ENCODE data around the gene CCDC138.

Gene CCDC138

GRCh38 chr2:108893277-108893676 is 106.7 kb downstream of the CCDC138 start:
- in situ Hi-C loops (cut with MboI; ENCODE audit: low sequenced_read_pairs): no loop called here

DNA sequence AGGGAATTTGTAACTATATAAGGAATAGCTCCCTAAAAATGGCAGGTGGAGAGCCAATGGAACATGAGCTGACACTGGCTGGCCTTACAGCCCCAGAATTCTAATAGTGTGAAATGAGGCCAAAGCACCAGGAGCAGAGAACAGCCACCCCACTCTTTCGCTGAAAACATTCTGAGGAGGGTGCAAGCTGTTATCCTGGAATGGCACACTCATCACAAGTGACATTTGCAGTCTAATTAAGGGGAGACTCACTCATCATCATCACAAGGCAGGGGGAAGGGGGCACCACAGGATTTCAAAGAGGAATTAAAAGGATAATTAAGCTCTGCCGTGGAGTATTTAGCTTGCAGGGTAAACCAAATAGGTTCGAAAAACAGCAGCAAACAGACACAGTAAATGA is 108.2 kb downstream of the CCDC138 start:
- in situ Hi-C loops (cut with MboI; ENCODE audit: low sequenced_read_pairs): no loop called here

DNA sequence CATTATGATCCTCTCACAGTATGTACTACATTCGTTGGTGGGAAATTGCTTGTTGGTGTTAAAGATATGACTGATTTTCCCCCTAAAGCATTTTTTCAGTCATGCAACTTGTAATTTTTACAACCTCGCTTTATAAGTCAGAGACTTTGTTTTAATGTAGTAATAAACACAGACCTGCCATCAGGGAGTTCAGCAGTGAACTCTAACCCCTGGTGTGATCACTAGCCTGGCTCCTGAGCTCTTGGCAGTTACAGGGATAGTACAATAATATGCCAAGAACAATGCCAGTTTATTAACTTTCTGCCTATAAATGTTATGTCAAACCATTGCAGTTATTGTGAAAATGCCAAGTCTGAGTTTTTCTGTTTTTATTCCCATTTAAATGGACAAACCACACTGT is 108.6 kb downstream of the CCDC138 start:
- in situ Hi-C loops (cut with MboI; ENCODE audit: low sequenced_read_pairs): no loop called here

GRCh38 chr2:108896741-108897140 is 110.2 kb downstream of the CCDC138 start:
- in situ Hi-C loops (cut with MboI; ENCODE audit: low sequenced_read_pairs): no loop called here

- in situ Hi-C loops (cut with MboI; ENCODE audit: low sequenced_read_pairs): no loop called here
These were observed 111.9 kb downstream of the CCDC138 start for GRCh38 chr2:108898315-108899082.

- in situ Hi-C loops (cut with MboI; ENCODE audit: low sequenced_read_pairs): no loop called here
These were observed 118.1 kb downstream of the CCDC138 start for GRCh38 chr2:108904680-108905079.

DNA sequence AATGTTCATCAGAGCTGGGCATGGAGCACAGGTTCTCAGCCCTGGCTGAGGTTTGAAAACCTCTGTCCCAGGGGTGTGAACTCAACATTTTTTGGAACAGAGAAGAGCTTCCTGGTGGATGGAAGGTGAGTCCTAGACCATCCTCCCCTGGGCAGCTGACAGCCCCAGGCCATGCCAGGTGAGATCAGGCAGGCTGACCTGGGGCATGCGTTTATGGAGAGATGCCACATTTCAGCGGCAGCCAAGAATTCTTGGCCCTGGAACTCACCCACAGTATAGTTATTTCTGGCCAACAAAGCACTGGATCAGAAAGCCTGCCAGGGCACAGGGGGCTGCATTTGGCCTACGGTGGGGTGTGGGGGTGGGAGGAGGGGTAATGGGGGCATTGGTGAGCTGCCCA is 118.6 kb downstream of the CCDC138 start:
- in situ Hi-C loops (cut with MboI; ENCODE audit: low sequenced_read_pairs): no loop called here

DNA sequence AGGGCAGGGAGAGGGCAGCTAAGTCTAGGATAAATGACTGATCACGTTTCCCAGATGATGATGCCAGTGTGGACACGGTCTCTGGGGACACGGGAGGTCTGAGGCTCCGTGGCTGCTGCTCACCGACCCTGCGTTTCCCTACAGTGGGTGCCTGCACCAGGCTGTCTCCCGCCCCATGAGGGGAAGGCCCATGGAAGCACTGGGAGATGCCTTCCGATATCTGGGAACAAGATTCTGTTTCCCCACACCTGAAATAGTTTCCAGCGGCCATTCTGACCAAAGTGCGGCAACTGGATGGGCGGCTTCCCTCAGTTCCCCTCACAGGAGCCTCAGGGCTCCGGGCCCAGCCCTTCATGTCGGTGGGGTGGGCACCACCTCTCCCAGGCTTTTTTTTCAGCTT is 119.3 kb downstream of the CCDC138 start:
- in situ Hi-C loops (cut with MboI; ENCODE audit: low sequenced_read_pairs): no loop called here

GRCh38 chr2:108906403-108907077 is 120.0 kb downstream of the CCDC138 start:
- in situ Hi-C loops (cut with MboI; ENCODE audit: low sequenced_read_pairs): no loop called here

GRCh38 chr2:108907822-108908712 is 121.5 kb downstream of the CCDC138 start:
- in situ Hi-C loops (cut with MboI; ENCODE audit: low sequenced_read_pairs): no loop called here

- in situ Hi-C loops (cut with MboI; ENCODE audit: low sequenced_read_pairs): no loop called here
These were observed 122.1 kb downstream of the CCDC138 start for GRCh38 chr2:108908713-108909070.

GRCh38 chr2:108909275-108909823 is 122.8 kb downstream of the CCDC138 start:
- in situ Hi-C loops (cut with MboI; ENCODE audit: low sequenced_read_pairs): no loop called here

DNA sequence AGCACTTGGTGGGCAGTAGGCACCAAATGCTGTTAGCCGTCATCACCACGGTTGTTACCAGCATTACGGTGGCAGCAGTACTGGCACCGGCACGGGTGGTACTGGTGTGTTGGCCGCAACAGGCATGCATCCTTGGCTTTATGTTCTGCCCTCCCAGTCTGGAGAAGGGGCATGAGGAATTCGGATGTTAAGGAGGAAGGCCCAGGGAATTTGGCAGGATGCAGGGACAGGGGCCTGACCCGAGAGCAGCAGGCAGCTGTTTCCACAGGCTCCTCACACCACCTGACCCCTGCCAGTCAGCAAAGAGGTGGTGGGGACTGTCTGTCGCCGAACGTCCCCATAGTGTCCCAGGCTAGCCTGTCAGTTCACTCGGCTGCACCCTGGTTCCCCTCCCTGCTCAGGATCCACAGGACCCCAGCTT is 123.5 kb downstream of the CCDC138 start:
- in situ Hi-C loops (cut with MboI; ENCODE audit: low sequenced_read_pairs): no loop called here

DNA sequence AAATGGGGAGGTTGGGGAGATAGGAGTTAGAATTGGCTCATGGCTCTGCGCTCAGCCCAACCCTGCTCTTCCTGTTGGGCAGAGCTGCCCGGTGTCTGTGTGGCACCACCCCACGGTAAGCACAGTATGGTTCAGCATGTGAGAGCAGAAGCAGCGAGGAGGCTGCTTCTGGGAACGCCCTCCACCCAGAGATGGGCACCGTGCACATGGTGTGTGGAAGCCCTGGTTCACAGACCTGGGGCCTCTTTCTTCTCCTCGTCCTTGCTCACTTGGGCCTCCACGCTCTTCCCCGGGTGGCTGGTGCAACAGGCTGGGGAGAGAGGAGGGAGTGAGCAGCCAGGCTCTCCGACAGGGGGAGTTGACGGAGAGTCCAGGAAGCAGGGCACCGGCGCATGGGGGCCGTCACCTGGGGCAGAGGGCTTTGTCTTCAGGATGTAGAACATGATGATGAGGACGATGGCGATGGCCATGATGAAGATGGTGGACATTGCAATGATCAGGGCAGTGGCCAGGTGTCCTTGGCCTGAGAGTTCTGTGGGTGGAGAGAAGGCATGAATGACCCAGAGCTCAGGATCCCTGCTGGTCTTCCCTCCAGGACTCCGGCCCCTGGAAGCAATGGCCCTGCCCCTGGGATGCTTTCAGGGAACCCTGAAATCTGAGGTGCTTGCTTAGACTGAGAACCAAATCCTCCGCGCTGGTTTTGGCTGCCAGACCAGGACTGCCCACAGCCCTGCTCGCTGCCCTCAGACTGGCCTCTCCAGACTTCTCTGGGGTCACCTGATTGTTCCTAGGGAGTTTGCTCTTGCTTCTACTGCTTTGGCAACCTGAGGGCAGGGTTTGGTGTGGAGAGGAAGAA is 124.2 kb downstream of the CCDC138 start:
- in situ Hi-C loops (cut with MboI; ENCODE audit: low sequenced_read_pairs): no loop called here

- in situ Hi-C loops (cut with MboI; ENCODE audit: low sequenced_read_pairs): no loop called here
These were observed 124.8 kb downstream of the CCDC138 start for GRCh38 chr2:108911401-108911800.

DNA sequence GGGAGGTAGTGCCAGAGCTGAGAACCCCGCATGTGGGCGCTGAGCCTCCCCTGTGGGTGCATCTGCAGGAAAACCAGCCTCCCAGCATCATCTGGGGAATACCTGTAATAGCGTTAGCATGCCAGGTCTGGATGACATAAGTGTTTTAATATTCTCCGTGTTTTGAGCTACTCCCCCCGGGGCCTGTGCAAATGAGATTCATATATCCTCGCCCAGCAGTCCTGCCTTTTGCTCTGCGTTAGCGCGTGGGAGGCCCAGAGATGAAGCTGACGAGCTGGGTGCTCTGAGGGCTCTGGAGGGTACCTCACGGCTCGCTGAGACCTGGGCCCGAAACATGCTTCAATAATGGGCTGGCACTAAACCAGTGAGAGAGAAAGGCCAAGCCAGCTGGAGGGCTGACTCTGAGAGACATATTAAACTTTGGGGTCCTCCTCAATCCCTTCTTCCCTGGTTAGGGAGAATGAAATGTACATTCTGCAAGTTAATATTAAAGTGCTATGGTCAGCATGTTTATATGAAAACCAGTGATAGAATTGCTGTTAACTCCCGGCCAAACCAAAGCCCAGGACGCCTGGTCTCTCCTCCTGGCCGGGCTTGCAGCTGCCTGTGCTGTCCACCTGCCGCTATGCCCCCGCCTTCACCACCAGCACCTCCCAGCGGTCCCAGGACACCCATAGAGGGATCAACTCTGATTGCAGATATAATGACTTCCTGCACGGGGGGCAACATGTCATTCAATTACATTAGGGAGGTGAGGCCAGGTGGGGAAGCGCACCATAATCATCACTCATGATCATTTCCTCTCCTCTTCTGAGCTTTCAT is 125.4 kb downstream of the CCDC138 start:
- in situ Hi-C loops (cut with MboI; ENCODE audit: low sequenced_read_pairs): no loop called here

GRCh38 chr2:108912629-108912902 is 126.0 kb downstream of the CCDC138 start:
- in situ Hi-C loops (cut with MboI; ENCODE audit: low sequenced_read_pairs): no loop called here

- in situ Hi-C loops (cut with MboI; ENCODE audit: low sequenced_read_pairs): no loop called here
These were observed 129.7 kb downstream of the CCDC138 start for GRCh38 chr2:108916122-108916795.

- in situ Hi-C loops (cut with MboI; ENCODE audit: low sequenced_read_pairs): no loop called here
These were observed 130.3 kb downstream of the CCDC138 start for GRCh38 chr2:108916796-108917421.

Measured in hTERT RPE-1 (cell line).